Endodermal cell (in vitro differentiated cells): Measurements from ENCODE around the gene DMRTC1B. TPM values are rescaled to one million over a fixed set of nuclear protein-coding genes. Genes with fewer than 3 reads are reported as not detected.
"Not testable (repeated sequence)": the region's sequence is repeated elsewhere in the genome, so short reads cannot be mapped to it uniquely, and the experiment has no call there.

ENCODE experiments used
- DNase-seq: peaks from one replicate; pipeline ENCODE4 v3.0.0-alpha.2; 2017
- H3K27ac ChIP-seq: 2 replicates; pipeline ENCODE4 v1.5.1; 2013; ENCODE audit warnings: mild to moderate bottlenecking, low read depth, low read length, moderate library complexity
- H3K27me3 ChIP-seq: 2 replicates; pipeline ENCODE4 v1.6.1; 2013; ENCODE audit warnings: mild to moderate bottlenecking, low read length, moderate library complexity; ENCODE audit not compliant: insufficient read depth, control insufficient read depth, poor library complexity, severe bottlenecking
- H3K36me3 ChIP-seq: 2 replicates; pipeline ENCODE4 v1.7.0; 2013; ENCODE audit warnings: mild to moderate bottlenecking, low read length, moderate library complexity; ENCODE audit not compliant: control insufficient read depth, insufficient read depth
- H3K4me1 ChIP-seq: one replicate; pipeline ENCODE4 v1.7.0; 2013; ENCODE audit warnings: low read length; ENCODE audit not compliant: control insufficient read depth, insufficient read depth
- H3K4me3 ChIP-seq: 2 replicates; pipeline ENCODE4 v1.5.1; 2013; ENCODE audit warnings: mild to moderate bottlenecking, low read length, moderate library complexity
- H3K9ac ChIP-seq: 2 replicates; pipeline ENCODE4 v1.6.1; 2013; ENCODE audit warnings: mild to moderate bottlenecking, low read length, moderate library complexity; ENCODE audit not compliant: poor library complexity, severe bottlenecking; ENCODE audit errors: extremely low read depth
- H3K9me3 ChIP-seq: 2 replicates; pipeline ENCODE4 v1.6.1; 2013; ENCODE audit warnings: mild to moderate bottlenecking, low read length, moderate library complexity; ENCODE audit not compliant: control insufficient read depth
- H3K27ac Mint-ChIP-seq: 2 replicates; pipeline ENCODE4 v1.8.0; 2020; ENCODE audit warnings: mixed read lengths
- H3K27me3 Mint-ChIP-seq: 2 replicates; pipeline ENCODE4 v1.8.0; 2021; ENCODE audit warnings: mild to moderate bottlenecking, mixed read lengths; ENCODE audit not compliant: insufficient read depth
- H3K36me3 Mint-ChIP-seq: 2 replicates; pipeline ENCODE4 v1.8.0; 2020; ENCODE audit warnings: low read depth, mixed read lengths
- H3K4me1 Mint-ChIP-seq: 2 replicates; pipeline ENCODE4 v1.8.0; 2020; ENCODE audit warnings: mixed read lengths
- H3K4me3 Mint-ChIP-seq: 2 replicates; pipeline ENCODE4 v1.8.0; 2020; ENCODE audit warnings: mild to moderate bottlenecking, moderate library complexity, mixed read lengths
- H3K9me3 Mint-ChIP-seq: 2 replicates; pipeline ENCODE4 v1.8.0; 2020; ENCODE audit warnings: mild to moderate bottlenecking, mixed read lengths
- CTCF ChIP-seq: fragments of 200-600 bp; sonication (generic); conservative IDR thresholded peaks from 2 replicates; pipeline ENCODE4 v1.5.0; 2021; ENCODE audit warnings: antibody characterized with exemption, mild to moderate bottlenecking
- WGBS, 2 experiments: methylation state at CpG; one replicate each; pipeline versions ENCODE4 v1.1.5 to v1.1.7; 2013; ENCODE audit warnings: missing lambda C conversion rate in 2 of 2, mixed read lengths in 1 of 2; ENCODE audit not compliant: insufficient coverage in 1 of 2, insufficient read length in 1 of 2; 5-methylcytosine and 5-hydroxymethylcytosine counted together
- long read RNA-seq, 4 experiments: library from polyadenylated mRNA in 2 of 4; library from RNA in 1 of 4; library from capped mRNA in 1 of 4; stranded (forward) in 3 of 4; unstranded in 1 of 4; transcript quantifications; one replicate each; pipeline ENCODE4 v2.0.0, GENCODE V29; 2020 to 2021; ENCODE audit warnings: inconsistent platforms in 1 of 4
- polyA plus RNA-seq, 2 experiments: library from polyadenylated mRNA; stranded (reverse); fragments of 50-300 nt; gene quantifications; one replicate each; pipeline ENCODE4 v1.2.3, GENCODE V29; 2013
- total RNA-seq, 2 donors: library from RNA; stranded (reverse); fragmentation: NEBNext Ultra II Directional in 1 of 2; extraction: Animal tissue kit (Norgen Biotek cat#: 25700) in 1 of 2; gene quantifications; 2 replicates in 1 of 2; 3 replicates in 1 of 2; pipeline ENCODE4 v1.2.1, GENCODE V29; 2021

Gene DMRTC1B, protein sequence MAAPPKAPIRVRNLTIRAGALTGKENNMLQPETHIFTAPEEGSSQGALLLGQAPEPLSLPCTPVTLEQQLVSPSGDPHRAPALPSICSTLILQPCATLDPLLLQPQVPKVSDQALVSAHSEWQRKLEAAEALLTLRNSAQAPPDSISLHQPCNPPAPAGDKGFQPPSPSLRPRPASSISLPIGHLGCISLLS
- total RNA-seq: 1 to 10 TPM in 1 of 2 donors, not detected in 1; 2.4 TPM
- polyA plus RNA-seq (2013, experiment 1 of 2): 1.5 TPM
- 1.2 TPM for polyA plus RNA-seq (2013, experiment 2 of 2)
- long read RNA-seq, experiment 1: 0 reads
- long read RNA-seq, experiment 2, partial matches to known transcripts: 0 of 4 reads
- long read RNA-seq, experiment 2, other reads (novel, unspliced or antisense): 0 of 4 reads
- long read RNA-seq, experiment 3: 0 reads
- long read RNA-seq, experiment 4: 0 reads

GRCh38 chrX:72776653-72777466 is at the start of gene DMRTC1B:
TSS of gene DMRTC1B (plus strand) at chrX:72776890. CDS start at chrX:72845136, 68,246 bp downstream.
- not testable (repeated sequence) for H3K4me3 ChIP-seq, H3K9me3 ChIP-seq, H3K27me3 ChIP-seq, H3K36me3 ChIP-seq, H3K27me3 Mint-ChIP-seq, DNase-seq, H3K27ac ChIP-seq, H3K9ac ChIP-seq, H3K4me1 ChIP-seq, H3K4me1 Mint-ChIP-seq, H3K4me3 Mint-ChIP-seq, H3K36me3 Mint-ChIP-seq, H3K9me3 Mint-ChIP-seq, H3K27ac Mint-ChIP-seq
- no CpG with 5 or more reads among the region's 44 CpGs for WGBS, 2 experiments

GRCh38 chrX:72727846-72728245 is 48.8 kb upstream of the DMRTC1B start:
- Histone ChIP-seq H3K4me1 (no peaks in the 10 kb centered on the region), H3K27me3 (no peaks in the 10 kb centered on the region), H3K9ac (no peak overlapping the region), H3K27ac (no peak overlapping the region), H3K4me3 (no peak overlapping the region), H3K9me3 (no peaks in the 10 kb centered on the region), H3K36me3 (no peaks in the 10 kb centered on the region)
- no peaks in the 10 kb centered on the region for H3K4me1 Mint-ChIP-seq
- no peaks in the 10 kb centered on the region for H3K36me3 Mint-ChIP-seq
- 89% methylated on average over 6 of the region's 7 CpGs; no CpG with 5 or more reads in 1 of the 2 experiments for WGBS, 2 experiments
- H3K4me3 Mint-ChIP-seq: no peak overlapping the region
- DNase-seq: no peak
- no peak for TF ChIP-seq CTCF
- H3K27ac Mint-ChIP-seq: no peak overlapping the region
- no peaks in the 10 kb centered on the region for H3K27me3 Mint-ChIP-seq
- H3K9me3 Mint-ChIP-seq: peaks cover 48% of the 10 kb centered on the region

DNA sequence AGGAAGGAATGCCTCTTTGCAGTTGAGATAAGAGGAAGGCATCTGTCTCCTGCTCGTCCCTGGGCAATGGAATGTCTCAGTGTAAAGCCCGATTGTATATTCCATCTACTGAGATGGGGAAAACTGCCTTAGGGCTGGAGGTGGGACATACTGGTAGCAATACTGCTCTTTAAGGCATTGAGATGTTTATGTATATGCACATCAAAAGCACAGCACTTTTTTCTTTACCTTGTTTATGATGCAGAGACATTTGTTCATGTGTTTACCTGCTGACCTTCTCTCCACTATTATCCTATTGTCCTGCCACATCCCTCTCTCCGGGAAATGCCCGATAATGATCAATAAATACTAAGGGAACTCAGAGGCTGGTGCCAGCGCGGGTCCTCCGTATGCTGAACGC is 43.1 kb upstream of the DMRTC1B start:
- H3K27ac Mint-ChIP-seq: peak overlapping the region; percentile 86
- not testable (repeated sequence) for H3K4me1 ChIP-seq, H3K27me3 ChIP-seq, H3K36me3 ChIP-seq, H3K9me3 ChIP-seq, H3K4me3 Mint-ChIP-seq, H3K9ac ChIP-seq, H3K4me1 Mint-ChIP-seq, H3K27ac ChIP-seq, H3K4me3 ChIP-seq, H3K27me3 Mint-ChIP-seq, H3K36me3 Mint-ChIP-seq
- DNase-seq: peak; percentile 44
- H3K9me3 Mint-ChIP-seq: peaks cover 56% of the 10 kb centered on the region
- WGBS, 2 experiments: 65% methylated on average over 8 of the region's 8 CpGs; no CpG with 5 or more reads in 1 of the 2 experiments

DNA sequence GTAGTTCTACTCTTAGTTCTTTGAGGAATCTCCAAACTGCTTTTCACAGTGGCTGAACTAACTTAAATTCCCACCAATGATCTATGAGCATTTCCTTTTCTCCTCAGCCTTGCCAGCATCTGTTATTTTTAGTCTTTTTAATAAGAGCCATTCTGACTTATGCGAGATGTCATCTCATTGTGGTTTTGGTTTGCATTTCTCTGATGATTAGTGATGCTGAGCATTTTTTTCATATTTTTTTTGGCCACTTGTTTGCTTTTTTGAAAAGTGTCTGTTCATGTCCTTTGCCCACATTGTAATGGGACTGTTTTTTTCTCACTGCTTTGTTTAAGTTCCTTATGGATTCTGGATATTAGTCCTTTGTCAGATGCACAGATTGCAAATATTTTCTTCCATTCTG is 41.1 kb upstream of the DMRTC1B start:
- DNase-seq: no peak
- Histone ChIP-seq H3K4me3 (no peak overlapping the region), H3K27ac (no peak overlapping the region), H3K9ac (no peak overlapping the region), H3K9me3 (no peaks in the 10 kb centered on the region), H3K4me1 (no peaks in the 10 kb centered on the region), H3K27me3 (no peaks in the 10 kb centered on the region), H3K36me3 (no peaks in the 10 kb centered on the region)
- no peak for TF ChIP-seq CTCF
- 100% methylated on average over 1 of the region's 1 CpG; no CpG with 5 or more reads in 1 of the 2 experiments for WGBS, 2 experiments
- Mint-ChIP-seq H3K36me3 (no peaks in the 10 kb centered on the region), H3K4me3 (no peak overlapping the region), H3K27ac (no peak overlapping the region), H3K9me3 (peaks cover 57% of the 10 kb centered on the region), H3K27me3 (no peaks in the 10 kb centered on the region), H3K4me1 (no peaks in the 10 kb centered on the region)

- H3K9me3 ChIP-seq, H3K9ac ChIP-seq, DNase-seq, H3K27me3 ChIP-seq, H3K27ac ChIP-seq, H3K4me1 ChIP-seq, H3K27me3 Mint-ChIP-seq, H3K27ac Mint-ChIP-seq, H3K36me3 ChIP-seq, H3K4me3 ChIP-seq, H3K4me1 Mint-ChIP-seq, H3K9me3 Mint-ChIP-seq, H3K4me3 Mint-ChIP-seq, H3K36me3 Mint-ChIP-seq: not testable (repeated sequence)
- no CpG with 5 or more reads among the region's 7 CpGs for WGBS, 2 experiments
Measured at GRCh38 chrX:72745546-72745945, 31.1 kb upstream of the DMRTC1B start.
